Measurements from ENCODE around the gene SLC25A44.

- TF ChIP-seq POLR2A (IDR thresholded peaks at IDR 0.05) (no peak), CTCF (IDR thresholded peaks at IDR 0.05) (no peak), EP300 (IDR thresholded peaks at IDR 0.05) (no peak)
These were observed 54.4 kb downstream of the SLC25A44 start for GRCh38 chr1:156248323-156248683.
